HG02623 (cell line): ENCODE measurements around the gene GLRA1.

Source experiments
- ATAC-seq: cut with Tn5 transposase; IDR thresholded peaks from one replicate; pipeline ENCODE4 v1.9.1; 2021; ENCODE audit warnings: moderate library complexity; ENCODE audit not compliant: unreplicated experiment

Gene GLRA1

GRCh38 chr5:151780348-151780747 lies 144.3 kb downstream of the GLRA1 start:
- no peak for ATAC-seq

DNA sequence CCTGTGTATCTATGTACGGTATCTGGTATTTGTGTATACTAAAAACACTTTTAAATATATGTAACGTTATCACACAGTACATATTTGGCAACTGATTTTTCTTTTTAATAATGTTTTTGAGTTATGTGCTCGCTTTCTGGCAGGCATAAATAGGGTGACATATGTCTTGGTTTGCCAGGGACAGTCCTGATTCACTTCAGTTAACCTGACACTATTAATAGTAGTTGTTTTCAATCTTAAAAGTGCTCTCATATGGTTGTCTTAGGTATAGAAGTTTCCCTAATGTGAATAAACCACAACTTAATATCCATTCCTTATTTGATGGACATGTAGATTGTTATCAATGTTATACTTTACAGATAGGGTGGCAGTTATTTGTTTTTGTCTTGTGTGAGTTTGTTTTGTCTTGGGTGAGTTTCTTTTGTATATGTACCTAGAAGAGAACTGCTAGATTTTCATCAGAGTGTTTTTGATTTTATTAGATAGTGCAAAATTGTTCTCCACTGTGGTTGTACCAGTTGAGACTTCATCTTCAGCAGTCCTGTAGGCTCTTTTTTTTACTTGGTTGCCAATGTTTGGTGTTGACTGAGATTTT lies 145.0 kb downstream of the GLRA1 start:
- peak; percentile 45 for ATAC-seq

- ATAC-seq: no peak
Observed at GRCh38 chr5:151775025-151775606, 149.5 kb downstream of the GLRA1 start.

DNA sequence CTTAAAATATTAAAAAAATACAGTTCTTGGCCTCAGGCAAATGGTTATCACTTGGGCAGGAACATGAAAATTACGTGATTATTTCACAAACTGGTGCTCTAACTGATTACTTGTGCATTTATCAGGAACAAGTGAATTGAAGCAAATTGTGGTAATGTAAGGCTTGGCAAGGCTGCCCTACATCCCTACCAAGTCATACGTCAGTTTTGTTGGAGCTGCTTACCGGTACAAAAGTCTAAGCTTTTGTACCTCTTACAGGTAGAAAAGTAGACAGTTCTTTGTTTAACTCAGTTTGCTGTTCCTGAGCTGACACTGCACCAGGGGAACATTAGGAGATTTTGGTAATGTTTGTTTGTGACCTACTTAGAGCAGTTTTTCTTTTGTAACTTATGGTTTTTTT lies 150.7 kb downstream of the GLRA1 start:
- ATAC-seq: no peak

DNA sequence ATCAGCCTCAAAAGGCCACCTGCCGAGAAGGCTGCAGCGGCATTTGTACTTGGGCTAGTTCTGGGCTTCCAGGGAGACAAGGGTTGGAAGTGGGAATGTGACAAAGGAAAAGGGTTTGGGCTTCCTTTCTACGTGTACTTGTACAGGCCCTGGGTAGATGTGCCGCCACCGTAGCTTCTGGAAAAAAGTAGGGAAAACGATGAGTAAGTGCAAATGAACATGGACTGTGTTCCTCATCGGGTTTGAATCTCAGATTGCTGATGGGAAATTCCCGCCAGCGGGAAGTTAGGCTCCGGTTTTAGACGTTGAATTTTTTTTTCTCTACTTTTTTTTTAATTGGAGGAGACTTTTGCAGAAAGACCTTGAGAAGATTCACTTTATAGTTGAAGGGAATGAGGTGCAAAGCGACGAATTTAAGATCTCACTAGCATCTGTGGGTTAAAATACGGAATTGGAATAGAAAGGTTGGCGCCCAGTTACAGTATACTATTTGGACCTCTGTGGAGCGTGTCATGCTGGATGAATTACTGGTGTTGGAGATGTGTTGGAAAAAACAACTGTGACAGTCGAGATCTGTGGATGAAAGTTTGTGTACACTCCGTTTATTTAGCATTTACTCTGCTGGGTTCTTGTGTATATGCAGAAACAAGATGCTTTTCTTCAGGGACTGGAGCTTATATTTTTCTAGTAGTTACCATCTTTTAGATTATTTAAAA lies 151.6 kb downstream of the GLRA1 start:
- no peak for ATAC-seq
